H1 (cell line): Measurements from ENCODE around the gene KRT14. TPM values are rescaled to one million over a fixed set of nuclear protein-coding genes. Genes with fewer than 3 reads are reported as not detected.

ENCODE experiments used
- CTCF ChIA-PET: fragments of 300-600 bp; sonication (Branson Sonifier 250); formaldehyde crosslinking; loops from one replicate; lab custom pipeline; 2021; ENCODE audit not compliant: partially characterized antibody; lab: Charles Lee
- POLR2A ChIA-PET: fragments of 300-600 bp; sonication (Branson Sonifier 250); formaldehyde crosslinking; loops from one replicate; lab custom pipeline; 2021; ENCODE audit warnings: inconsistent platforms; ENCODE audit not compliant: partially characterized antibody; lab: Charles Lee
- DNase-seq, 2 experiments: peaks; one replicate each; pipeline versions ENCODE4 v3.0.0 to v3.0.0-alpha.2; 2010 to 2022; ENCODE audit warnings: low spot score in 2 of 2, low read depth in 1 of 2, mixed read lengths in 1 of 2
- FAIRE-seq: peaks from 2 replicates; lab custom pipeline; 2011; peaks lifted over from hg19 to GRCh38; lab: Jason Lieb, UNC
- H2AFZ ChIP-seq: 2 replicates; pipeline ENCODE4 v1.8.1; 2012; ENCODE audit warnings: low read length, inconsistent platforms
- H2AK5ac ChIP-seq: 2 replicates; pipeline ENCODE4 v1.6.1; 2013; ENCODE audit warnings: low read depth, low read length
- H2BK120ac ChIP-seq: replicated peaks from 2 replicates; pipeline ENCODE3; 2013; ENCODE audit warnings: low read depth, low read length, inconsistent platforms
- H2BK12ac ChIP-seq: 2 replicates; pipeline ENCODE4 v1.6.1; 2013; ENCODE audit warnings: low read depth, low read length
- H2BK15ac ChIP-seq: 2 replicates; pipeline ENCODE4 v1.6.1; 2013; ENCODE audit warnings: low read length
- H2BK20ac ChIP-seq: 2 replicates; pipeline ENCODE4 v1.6.1; 2013; ENCODE audit warnings: low read length
- H2BK5ac ChIP-seq: 2 replicates; pipeline ENCODE4 v1.6.1; 2013; ENCODE audit warnings: low read depth, low read length
- H3K14ac ChIP-seq: 2 replicates; pipeline ENCODE4 v1.6.1; 2013; ENCODE audit warnings: inconsistent platforms; ENCODE audit not compliant: insufficient read length
- H3K18ac ChIP-seq: 2 replicates; pipeline ENCODE4 v1.6.1; 2013; ENCODE audit warnings: low read length; ENCODE audit errors: extremely low read depth
- H3K23ac ChIP-seq: 2 replicates; pipeline ENCODE4 v1.6.1; 2013; ENCODE audit warnings: inconsistent platforms; ENCODE audit not compliant: insufficient read length
- H3K23me2 ChIP-seq: 2 replicates; pipeline ENCODE4 v1.6.1; 2013; ENCODE audit warnings: low read depth, low read length
- H3K27ac ChIP-seq: 2 replicates; pipeline ENCODE4 v1.6.1; 2011; ENCODE audit warnings: low read depth, low read length, inconsistent platforms
- H3K27me3 ChIP-seq, 4 experiments: replicated peaks in 1 of 4; 1 replicate in 1 of 4; 2 replicates in 3 of 4; pipeline versions ENCODE4 v1.6.1 to v1.8.1; 2011 to 2013; ENCODE audit warnings: low read length in 3 of 4, mild to moderate bottlenecking in 3 of 4, inconsistent platforms in 2 of 4, mixed read lengths in 2 of 4, moderate library complexity in 1 of 4; ENCODE audit not compliant: control insufficient read depth in 3 of 4, insufficient read depth in 3 of 4; ENCODE audit errors: extremely low read depth in 1 of 4
- H3K36me3 ChIP-seq, 4 experiments: 2 replicates each; pipeline versions ENCODE4 v1.6.1 to v1.8.1; 2011 to 2013; ENCODE audit warnings: mild to moderate bottlenecking in 4 of 4, low read length in 3 of 4, moderate library complexity in 2 of 4, control low read depth in 1 of 4, inconsistent platforms in 1 of 4; ENCODE audit not compliant: insufficient read depth in 4 of 4, control insufficient read depth in 2 of 4
- H3K4ac ChIP-seq: replicated peaks from 2 replicates; pipeline ENCODE3; 2013; ENCODE audit warnings: low read length, low read depth, mixed read lengths, inconsistent platforms; ENCODE audit not compliant: insufficient read length
- H3K4me1 ChIP-seq, 4 experiments: replicated peaks in 1 of 4; 1 replicate in 1 of 4; 2 replicates in 3 of 4; pipeline versions ENCODE4 v1.6.1 to v1.8.1; 2011 to 2013; ENCODE audit warnings: low read length in 3 of 4, inconsistent platforms in 2 of 4, mixed read lengths in 1 of 4; ENCODE audit not compliant: insufficient read depth in 4 of 4, control insufficient read depth in 3 of 4
- H3K4me2 ChIP-seq, 2 experiments: 2 replicates each; pipeline versions ENCODE4 v1.6.1 to v1.8.1; 2011 to 2013; ENCODE audit warnings: low read depth in 2 of 2, low read length in 2 of 2, control low read depth in 1 of 2, inconsistent platforms in 1 of 2, mild to moderate bottlenecking in 1 of 2; ENCODE audit not compliant: insufficient read depth in 1 of 2
- H3K4me3 ChIP-seq, 4 experiments: fragments of 200-600, 300-600 bp in 1 of 4; sonication (generic), shearing (Covaris generic), sonication (Bioruptor Twin) in 1 of 4; 2 replicates each; pipeline versions ENCODE4 v1.5.1 to v1.8.1; 2011 to 2016; ENCODE audit warnings: low read length in 4 of 4, low read depth in 3 of 4, control low read depth in 2 of 4, inconsistent platforms in 2 of 4, mild to moderate bottlenecking in 2 of 4, mixed read lengths in 1 of 4, moderate library complexity in 1 of 4; ENCODE audit not compliant: insufficient read depth in 2 of 4; ENCODE audit errors: extremely low read depth in 1 of 4
- H3K56ac ChIP-seq: replicated peaks from 2 replicates; pipeline ENCODE3; 2013; ENCODE audit warnings: low read depth, mild to moderate bottlenecking, mixed read lengths, low read length, inconsistent platforms; ENCODE audit not compliant: insufficient read length
- H3K79me1 ChIP-seq: 2 replicates; pipeline ENCODE4 v1.6.1; 2013; ENCODE audit warnings: low read depth, low read length, control low read depth
- H3K79me2 ChIP-seq, 2 experiments: 2 replicates each; pipeline versions ENCODE4 v1.6.1 to v1.8.1; 2012 to 2013; ENCODE audit warnings: low read length in 2 of 2, mild to moderate bottlenecking in 2 of 2, inconsistent platforms in 1 of 2; ENCODE audit not compliant: insufficient read depth in 2 of 2, control insufficient read depth in 1 of 2
- H3K9ac ChIP-seq, 4 experiments: replicated peaks in 1 of 4; 1 replicate in 1 of 4; 2 replicates in 3 of 4; pipeline versions ENCODE4 v1.6.1 to v1.8.1; 2011 to 2013; ENCODE audit warnings: low read depth in 3 of 4, low read length in 3 of 4, control low read depth in 2 of 4, mild to moderate bottlenecking in 2 of 4, moderate library complexity in 2 of 4, inconsistent platforms in 1 of 4; ENCODE audit errors: extremely low read depth in 1 of 4
- H3K9me3 ChIP-seq, 2 experiments: 2 replicates each; pipeline versions ENCODE4 v1.6.1 to v1.8.1; 2012 to 2013; ENCODE audit warnings: mild to moderate bottlenecking in 2 of 2, moderate library complexity in 2 of 2, control low read depth in 1 of 2, inconsistent platforms in 1 of 2, low read depth in 1 of 2, low read length in 1 of 2, mixed read lengths in 1 of 2; ENCODE audit not compliant: insufficient read depth in 2 of 2
- H4K20me1 ChIP-seq, 2 experiments: replicated peaks in 1 of 2; 2 replicates each; pipeline versions ENCODE3 to v1.8.1; 2011 to 2013; ENCODE audit warnings: inconsistent platforms in 2 of 2, low read length in 2 of 2, mild to moderate bottlenecking in 1 of 2; ENCODE audit not compliant: insufficient read depth in 2 of 2, control insufficient read depth in 1 of 2
- H4K5ac ChIP-seq: 2 replicates; pipeline ENCODE4 v1.6.1; 2013; ENCODE audit warnings: low read length, low read depth, mixed read lengths, inconsistent platforms; ENCODE audit not compliant: insufficient read length
- H4K8ac ChIP-seq: 2 replicates; pipeline ENCODE4 v1.8.0; 2013; ENCODE audit warnings: mild to moderate bottlenecking, moderate library complexity, low read length, inconsistent platforms; ENCODE audit not compliant: insufficient read depth; ENCODE audit errors: extremely low read depth
- H4K91ac ChIP-seq: replicated peaks from 2 replicates; pipeline ENCODE3; 2013; ENCODE audit warnings: low read length, mixed read lengths, inconsistent platforms; ENCODE audit not compliant: insufficient read length
- ASH2L ChIP-seq: fragments of 200-600, 300-600 bp; sonication (generic); IDR thresholded peaks from one replicate; pipeline ENCODE4 v1.7.1; 2017; ENCODE audit warnings: low read length
- ATF2 ChIP-seq: IDR thresholded peaks from 2 replicates; pipeline ENCODE4 v1.6.1; 2012; ENCODE audit warnings: low read length, inconsistent platforms
- BACH1 ChIP-seq: IDR thresholded peaks from 2 replicates; pipeline ENCODE4 v1.6.1; 2012; ENCODE audit warnings: low read length, improper control_type of control experiment
- KDM1A ChIP-seq: fragments of 200-600, 300-600 bp; sonication (generic); IDR thresholded peaks from 2 replicates; pipeline ENCODE4 v1.7.1; 2016; ENCODE audit warnings: mild to moderate bottlenecking, low read length, borderline replicate concordance
- POU5F1 ChIP-seq: IDR thresholded peaks from 2 replicates; pipeline ENCODE4 v1.6.1; 2011; ENCODE audit warnings: low read depth, mild to moderate bottlenecking, low read length, moderate library complexity
- SIRT6 ChIP-seq: IDR thresholded peaks from one replicate; pipeline ENCODE4 v1.7.1; 2012; ENCODE audit warnings: low read length, inconsistent platforms
- SIX5 ChIP-seq: IDR thresholded peaks from 2 replicates; pipeline ENCODE4 v1.6.1; 2011; ENCODE audit warnings: mild to moderate bottlenecking, low read depth, low read length
- TAF1 ChIP-seq: IDR thresholded peaks from 2 replicates; pipeline ENCODE4 v1.6.1; 2011; ENCODE audit warnings: mild to moderate bottlenecking, low read depth, low read length
- TCF12 ChIP-seq: IDR thresholded peaks from 2 replicates; pipeline ENCODE4 v1.6.1; 2011; ENCODE audit warnings: low read depth, mild to moderate bottlenecking, low read length
- TEAD4 ChIP-seq: IDR thresholded peaks from 2 replicates; pipeline ENCODE4 v1.6.1; 2012; ENCODE audit warnings: low read depth, low read length, inconsistent platforms, mixed read lengths
- WGBS, 2 experiments: shearing (Covaris generic) in 1 of 2; methylation state at CpG; one replicate each; pipeline versions ENCODE4 v1.1.6 to v1.1.7; 2013 to 2015; ENCODE audit warnings: low lambda C conversion rate in 2 of 2, mixed read lengths in 2 of 2, inconsistent platforms in 1 of 2, low coverage in 1 of 2, missing lambda C conversion rate in 1 of 2; ENCODE audit not compliant: insufficient replicate concordance in 2 of 2, insufficient coverage in 1 of 2, insufficient read length in 1 of 2; ENCODE audit errors: extremely low coverage in 1 of 2, missing lambda C conversion rate in 1 of 2; 5-methylcytosine and 5-hydroxymethylcytosine counted together
- polyA plus RNA-seq, 7 experiments: library from polyadenylated mRNA; depleted of rRNA in 3 of 7; stranded (reverse) in 5 of 7; unstranded in 2 of 7; fragments of >200 nt in 5 of 7; fragments of 200-250 nt in 2 of 7; gene quantifications; 1 replicate in 5 of 7; 2 replicates in 1 of 7; 4 replicates in 1 of 7; pipeline versions ENCODE4 v1.2.1 to v1.2.3, GENCODE V29; 2011 to 2013; ENCODE audit warnings: missing spikeins in 2 of 7, mixed read lengths in 2 of 7
- total RNA-seq: library from RNA; stranded (reverse); fragmentation: NEBNext Ultra II Directional; extraction: Animal tissue kit (Norgen Biotek cat#: 25700); gene quantifications from 2 replicates; pipeline ENCODE4 v1.2.1, GENCODE V29; 2021

Gene KRT14
- total and polyA plus RNA-seq, 2 of the 8 experiments (the other 6 are each of a cell fraction or from before 2014, with no cell fraction given), result 0.35 TPM; not detected in 1

- Histone ChIP-seq H4K8ac (no peak overlapping the region), H3K79me2 (no peaks in the 10 kb centered on the region), H2BK12ac (no peak overlapping the region), H2BK5ac (no peak overlapping the region), H3K4me3 (no peak overlapping the region), H2AFZ (no peak overlapping the region), H2BK20ac (peak overlapping the region; percentile 48; the same call in 1 of the 2 replicates), H4K91ac (no peak overlapping the region), H3K18ac (no peak overlapping the region), H2BK15ac (peak overlapping the region; percentile 81; the same call in 1 of the 2 replicates), H3K9me3 (no peaks in the 10 kb centered on the region; a peak in 1 of 4 replicates), H3K4ac (no peak overlapping the region), H3K23me2 (no peaks in the 10 kb centered on the region), H3K4me1 (peaks cover 8 to 24% (median 14%) of the 10 kb centered on the region in 4 experiments), H3K23ac (no peak overlapping the region), H3K9ac (no peak overlapping the region), H2AK5ac (no peak overlapping the region; the same call in 1 of the 2 replicates), H3K79me1 (no peaks in the 10 kb centered on the region), H3K27me3 (no peaks in the 10 kb centered on the region; a peak in 1 of 7 replicates), H4K20me1 (no peaks in the 10 kb centered on the region), H4K5ac (no peak overlapping the region), H3K14ac (no peak overlapping the region), H3K56ac (no peak overlapping the region), H2BK120ac (no peak overlapping the region), H3K4me2 (no peak overlapping the region), H3K36me3 (no peaks in the 10 kb centered on the region), H3K27ac (no peak overlapping the region)
- POLR2A ChIA-PET, result interaction anchor here (0.6 to 16.2 kb wide), 2 partner anchors 20 to 82 kb away, joined by 3 to 293 read pairs; partner anchors contain the start of gene KRT19
- DNase-seq (no peak), FAIRE-seq (no peak)
- TF ChIP-seq SIRT6 (no peak), TAF1 (no peak), TEAD4 (no peak), TCF12 (no peak), ATF2 (no peak), ASH2L (no peak), SIX5 (no peak), POU5F1 (no peak), BACH1 (no peak), KDM1A (no peak)
- CTCF ChIA-PET, result interaction anchor here (1.3 to 21.2 kb wide), 6 partner anchors 16 to 119 kb away, joined by 3 to 492 read pairs (median 179); partner anchors contain the start of genes KRT13, KRT19, KRT35 and KRT36
- WGBS, 2 experiments, result 84% methylated on average over 13 of the region's 13 CpGs; no CpG with 5 or more reads in 1 of the 2 experiments
These were observed 40.8 kb downstream of the KRT14 start for GRCh38 chr17:41545829-41546410.
